ENCODE measurements around the gene ARL8A. TPM values are rescaled to one million over a fixed set of nuclear protein-coding genes. Genes with fewer than 3 reads are reported as not detected.

Gene ARL8A
- total and polyA plus RNA-seq, 2 experiments from 2014 or later, result 30.3 to 32.7 TPM

DNA sequence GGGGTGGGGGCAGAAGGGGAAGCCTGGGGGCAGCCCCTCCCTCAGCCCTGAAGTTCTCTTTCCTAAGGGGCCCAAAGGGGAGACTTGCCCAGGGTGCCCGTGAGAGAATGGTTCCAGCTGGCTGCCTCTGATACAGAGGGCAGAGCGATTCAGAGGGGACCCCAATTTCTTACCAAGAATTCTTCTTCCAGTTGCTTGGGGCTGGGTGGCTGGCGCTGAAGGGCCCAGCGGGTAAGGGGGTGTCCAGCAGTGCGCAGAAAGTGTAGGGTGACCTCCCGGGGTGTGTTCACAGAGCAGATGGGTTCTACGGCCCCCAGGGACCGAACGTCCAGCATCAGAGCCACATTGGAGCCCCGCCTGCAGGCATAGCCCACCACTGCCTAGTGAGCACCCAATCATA is 13.4 kb upstream of the ARL8A start (continued):
- TF ChIP-seq, protein P1, sequence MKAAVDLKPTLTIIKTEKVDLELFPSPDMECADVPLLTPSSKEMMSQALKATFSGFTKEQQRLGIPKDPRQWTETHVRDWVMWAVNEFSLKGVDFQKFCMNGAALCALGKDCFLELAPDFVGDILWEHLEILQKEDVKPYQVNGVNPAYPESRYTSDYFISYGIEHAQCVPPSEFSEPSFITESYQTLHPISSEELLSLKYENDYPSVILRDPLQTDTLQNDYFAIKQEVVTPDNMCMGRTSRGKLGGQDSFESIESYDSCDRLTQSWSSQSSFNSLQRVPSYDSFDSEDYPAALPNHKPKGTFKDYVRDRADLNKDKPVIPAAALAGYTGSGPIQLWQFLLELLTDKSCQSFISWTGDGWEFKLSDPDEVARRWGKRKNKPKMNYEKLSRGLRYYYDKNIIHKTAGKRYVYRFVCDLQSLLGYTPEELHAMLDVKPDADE (IDR thresholded peaks at IDR 0.05), result no peak
- TF ChIP-seq JUNB (IDR thresholded peaks at IDR 0.05; ENCODE audit: unreplicated experiment) (no peak), ZNF114 (CRISPR knock-in tag; IDR thresholded peaks at IDR 0.05) (no peak), ZNF331 (CRISPR knock-in tag; IDR thresholded peaks at IDR 0.05; ENCODE audit: low read depth) (no peak)
- TF ChIP-seq, protein P2, sequence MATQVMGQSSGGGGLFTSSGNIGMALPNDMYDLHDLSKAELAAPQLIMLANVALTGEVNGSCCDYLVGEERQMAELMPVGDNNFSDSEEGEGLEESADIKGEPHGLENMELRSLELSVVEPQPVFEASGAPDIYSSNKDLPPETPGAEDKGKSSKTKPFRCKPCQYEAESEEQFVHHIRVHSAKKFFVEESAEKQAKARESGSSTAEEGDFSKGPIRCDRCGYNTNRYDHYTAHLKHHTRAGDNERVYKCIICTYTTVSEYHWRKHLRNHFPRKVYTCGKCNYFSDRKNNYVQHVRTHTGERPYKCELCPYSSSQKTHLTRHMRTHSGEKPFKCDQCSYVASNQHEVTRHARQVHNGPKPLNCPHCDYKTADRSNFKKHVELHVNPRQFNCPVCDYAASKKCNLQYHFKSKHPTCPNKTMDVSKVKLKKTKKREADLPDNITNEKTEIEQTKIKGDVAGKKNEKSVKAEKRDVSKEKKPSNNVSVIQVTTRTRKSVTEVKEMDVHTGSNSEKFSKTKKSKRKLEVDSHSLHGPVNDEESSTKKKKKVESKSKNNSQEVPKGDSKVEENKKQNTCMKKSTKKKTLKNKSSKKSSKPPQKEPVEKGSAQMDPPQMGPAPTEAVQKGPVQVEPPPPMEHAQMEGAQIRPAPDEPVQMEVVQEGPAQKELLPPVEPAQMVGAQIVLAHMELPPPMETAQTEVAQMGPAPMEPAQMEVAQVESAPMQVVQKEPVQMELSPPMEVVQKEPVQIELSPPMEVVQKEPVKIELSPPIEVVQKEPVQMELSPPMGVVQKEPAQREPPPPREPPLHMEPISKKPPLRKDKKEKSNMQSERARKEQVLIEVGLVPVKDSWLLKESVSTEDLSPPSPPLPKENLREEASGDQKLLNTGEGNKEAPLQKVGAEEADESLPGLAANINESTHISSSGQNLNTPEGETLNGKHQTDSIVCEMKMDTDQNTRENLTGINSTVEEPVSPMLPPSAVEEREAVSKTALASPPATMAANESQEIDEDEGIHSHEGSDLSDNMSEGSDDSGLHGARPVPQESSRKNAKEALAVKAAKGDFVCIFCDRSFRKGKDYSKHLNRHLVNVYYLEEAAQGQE (IDR thresholded peaks at IDR 0.05; ENCODE audit: unreplicated experiment), result no peak

DNA sequence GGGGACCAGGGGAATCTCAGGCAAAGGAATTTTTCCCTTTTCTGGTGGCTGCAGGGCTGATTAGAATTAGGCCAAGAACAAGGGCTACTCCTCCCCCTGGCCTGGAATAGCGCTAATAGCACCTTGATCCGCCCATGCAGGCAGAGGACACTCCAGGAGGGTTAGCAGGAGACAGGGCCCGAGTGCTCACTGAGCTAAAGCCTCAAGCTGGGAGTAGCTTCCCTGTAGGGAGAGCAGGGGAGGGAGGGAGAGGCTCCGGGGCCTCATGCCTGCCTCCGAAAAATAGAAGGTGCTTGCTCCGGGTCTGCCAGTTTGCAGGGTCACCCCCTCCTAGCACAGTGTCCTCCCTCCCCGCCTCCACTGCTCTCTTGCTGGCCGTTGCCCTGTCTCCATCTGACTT is 12.1 kb upstream of the ARL8A start:
- Mint-ChIP-seq H3K4me3 (no peak overlapping the region), H3K9me3 (peaks cover 3% of the 10 kb centered on the region; the same call in 2 of the 3 replicates), H3K27me3 (ENCODE audit: insufficient read depth, low read depth, poor library complexity) (peaks cover 13% of the 10 kb centered on the region), H3K4me1 (peaks cover 38% of the 10 kb centered on the region), H3K27ac (no peak overlapping the region), H3K36me3 (ENCODE audit: low read depth) (no peaks in the 10 kb centered on the region)
- H4K20me1 ChIP-seq (replicated peaks; ENCODE audit: insufficient read depth), result no peaks in the 10 kb centered on the region
- no peak overlapping the region for H3K27ac ChIP-seq (ENCODE audit: low read depth)
- no peaks in the 10 kb centered on the region for H3K9me2 ChIP-seq (ENCODE audit: insufficient read depth)
- peaks cover 3% of the 10 kb centered on the region; the same call in 1 of the 2 replicates for H3K4me1 ChIP-seq (ENCODE audit: insufficient read depth)
- 0 out of 2 replicates have a peak, but pooled peaks cover 5% of the 10 kb centered on the region for H3F3A ChIP-seq (replicated peaks; ENCODE audit: low read depth)
- H3K4me3 ChIP-seq, result no peak overlapping the region
- ATAC-seq (no peak), DNase-seq (ENCODE audit: low spot score) (no peak)
- H3K27me3 ChIP-seq (ENCODE audit: insufficient read depth), result no peaks in the 10 kb centered on the region
- H3K36me3 ChIP-seq (ENCODE audit: insufficient read depth), result no peaks in the 10 kb centered on the region
- H2AFZ ChIP-seq, result no peak overlapping the region
- no peaks in the 10 kb centered on the region for H3K79me2 ChIP-seq (replicated peaks; ENCODE audit: insufficient read depth)
- H3K4me2 ChIP-seq, result no peak overlapping the region
- TF ChIP-seq JUNB (IDR thresholded peaks at IDR 0.05; ENCODE audit: unreplicated experiment) (no peak), ZNF331 (CRISPR knock-in tag; IDR thresholded peaks at IDR 0.05; ENCODE audit: low read depth) (no peak), CREB1 (CRISPR knock-in tag; IDR thresholded peaks at IDR 0.05; ENCODE audit: low read depth) (no peak), EZH2phosphoT487 (IDR thresholded peaks at IDR 0.05; ENCODE audit: unreplicated experiment) (no peak), ZNF114 (CRISPR knock-in tag; IDR thresholded peaks at IDR 0.05) (no peak), POLR2AphosphoS5 (IDR thresholded peaks at IDR 0.05; ENCODE audit: low read depth) (no peak), NANOG (IDR thresholded peaks at IDR 0.05; ENCODE audit: borderline replicate concordance) (no peak)
- TF ChIP-seq, protein P3, sequence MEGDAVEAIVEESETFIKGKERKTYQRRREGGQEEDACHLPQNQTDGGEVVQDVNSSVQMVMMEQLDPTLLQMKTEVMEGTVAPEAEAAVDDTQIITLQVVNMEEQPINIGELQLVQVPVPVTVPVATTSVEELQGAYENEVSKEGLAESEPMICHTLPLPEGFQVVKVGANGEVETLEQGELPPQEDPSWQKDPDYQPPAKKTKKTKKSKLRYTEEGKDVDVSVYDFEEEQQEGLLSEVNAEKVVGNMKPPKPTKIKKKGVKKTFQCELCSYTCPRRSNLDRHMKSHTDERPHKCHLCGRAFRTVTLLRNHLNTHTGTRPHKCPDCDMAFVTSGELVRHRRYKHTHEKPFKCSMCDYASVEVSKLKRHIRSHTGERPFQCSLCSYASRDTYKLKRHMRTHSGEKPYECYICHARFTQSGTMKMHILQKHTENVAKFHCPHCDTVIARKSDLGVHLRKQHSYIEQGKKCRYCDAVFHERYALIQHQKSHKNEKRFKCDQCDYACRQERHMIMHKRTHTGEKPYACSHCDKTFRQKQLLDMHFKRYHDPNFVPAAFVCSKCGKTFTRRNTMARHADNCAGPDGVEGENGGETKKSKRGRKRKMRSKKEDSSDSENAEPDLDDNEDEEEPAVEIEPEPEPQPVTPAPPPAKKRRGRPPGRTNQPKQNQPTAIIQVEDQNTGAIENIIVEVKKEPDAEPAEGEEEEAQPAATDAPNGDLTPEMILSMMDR (conservative IDR thresholded peaks at IDR 0.05; ENCODE audit: low read depth in 2 of 2), result no peak
- TF ChIP-seq, protein P2 (IDR thresholded peaks at IDR 0.05; ENCODE audit: unreplicated experiment), result no peak
